ENCODE results near the gene RERE. TPM values are rescaled to one million over a fixed set of nuclear protein-coding genes. Genes with fewer than 3 reads are reported as not detected.

RERE gene
- polyA plus RNA-seq, 4 donors = 142 to 184 (median 145) TPM

- no peak for DNase-seq (ENCODE audit: low read depth in 4 of 4, low spot score in 3 of 4)
These were observed 142.5 kb downstream of the RERE start for GRCh38 chr1:8674912-8675311.

- no peak for DNase-seq (ENCODE audit: low read depth in 4 of 4, low spot score in 3 of 4)
These were observed 143.0 kb downstream of the RERE start for GRCh38 chr1:8674481-8674880.

- DNase-seq (ENCODE audit: low read depth in 4 of 4, low spot score in 3 of 4) = peak in 1 of 4 donors; percentile 51
These were observed 146.0 kb downstream of the RERE start for GRCh38 chr1:8671306-8671917.

GRCh38 chr1:8670371-8670818 is 147.0 kb downstream of the RERE start:
- DNase-seq (ENCODE audit: low read depth in 4 of 4, low spot score in 3 of 4) = no peak

GRCh38 chr1:8669606-8670335 is 147.7 kb downstream of the RERE start:
- DNase-seq (ENCODE audit: low read depth in 4 of 4, low spot score in 3 of 4) = no peak

DNA sequence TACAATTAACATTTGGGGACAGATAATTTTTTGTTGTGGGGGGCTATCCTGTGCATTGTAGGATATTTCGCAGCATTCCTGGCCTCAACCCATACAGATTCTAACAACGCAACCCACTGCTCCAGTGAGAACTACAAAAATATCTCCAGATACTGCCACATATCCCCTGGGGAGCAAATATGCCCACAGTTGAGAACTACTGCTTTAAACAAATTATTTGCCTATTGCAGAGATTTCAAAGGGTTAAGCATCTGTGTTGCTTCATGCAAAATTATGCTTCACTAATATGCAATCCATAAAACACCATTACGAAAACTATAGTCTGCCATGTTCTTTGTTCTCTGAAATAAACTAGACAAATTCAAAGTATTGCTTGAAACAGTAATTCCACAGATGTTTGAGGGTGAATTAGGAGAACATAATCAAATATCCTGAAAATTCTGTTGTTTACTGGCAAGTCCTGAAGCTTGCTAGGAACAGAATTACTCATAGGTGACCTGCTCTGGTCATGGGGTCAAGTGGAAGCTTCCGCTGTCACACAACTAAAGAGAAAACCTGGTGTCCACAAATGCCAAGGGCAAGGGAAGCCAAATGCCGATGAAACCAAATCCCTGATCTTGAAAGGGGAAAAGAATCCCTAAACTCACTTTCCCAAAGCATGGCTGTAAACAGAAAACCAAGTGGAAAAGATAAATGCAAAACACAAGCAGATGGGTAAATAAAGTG is 149.4 kb downstream of the RERE start:
- DNase-seq (ENCODE audit: low read depth in 4 of 4, low spot score in 3 of 4) = no peak

GRCh38 chr1:8666389-8667167 is 150.9 kb downstream of the RERE start:
- DNase-seq (ENCODE audit: low read depth in 4 of 4, low spot score in 3 of 4) = no peak

DNA sequence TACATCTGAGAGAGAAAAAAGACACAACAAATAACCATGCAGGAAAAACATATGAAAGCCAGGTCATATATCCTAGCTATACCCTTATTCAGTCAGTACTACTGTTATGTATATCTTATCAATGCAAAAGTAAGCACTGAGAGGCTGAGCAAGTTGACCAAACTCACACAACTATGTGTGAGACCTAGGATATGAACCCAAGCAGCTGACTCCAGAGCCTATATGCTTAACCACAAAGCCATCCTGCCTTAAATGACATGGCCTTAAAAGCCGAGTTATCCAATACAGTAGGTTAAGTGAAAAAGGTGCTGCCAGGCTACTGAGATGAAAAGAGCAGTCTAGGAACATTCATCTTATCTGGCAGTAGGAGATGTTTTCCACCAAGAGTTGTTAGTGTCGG is 151.6 kb downstream of the RERE start:
- DNase-seq (ENCODE audit: low read depth in 4 of 4, low spot score in 3 of 4) = no peak

DNA sequence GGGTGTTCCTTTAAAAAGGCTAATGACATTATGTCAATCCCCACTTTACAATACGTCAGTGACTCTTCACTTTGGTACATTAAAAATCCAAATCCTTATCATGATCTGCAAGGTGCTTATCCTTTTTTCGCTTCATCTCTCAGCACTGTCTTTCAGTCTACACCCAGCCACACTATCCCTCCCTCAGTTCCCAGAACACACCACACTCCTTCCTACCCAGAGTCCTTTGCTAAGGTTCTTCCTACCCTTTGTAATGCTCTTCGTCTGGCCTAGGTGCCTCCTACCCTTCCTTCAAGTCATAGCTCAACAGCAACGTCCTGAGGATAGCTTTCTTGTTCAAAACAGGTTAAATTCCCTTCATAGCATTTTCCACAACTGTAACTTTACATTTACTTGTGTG is 152.6 kb downstream of the RERE start:
- no peak for DNase-seq (ENCODE audit: low read depth in 4 of 4, low spot score in 3 of 4)

GRCh38 chr1:8663915-8664329 is 153.5 kb downstream of the RERE start:
- DNase-seq (ENCODE audit: low read depth in 4 of 4, low spot score in 3 of 4) = no peak

GRCh38 chr1:8663090-8663802 is 154.2 kb downstream of the RERE start:
- DNase-seq (ENCODE audit: low read depth in 4 of 4, low spot score in 3 of 4) = no peak

- no peak for DNase-seq (ENCODE audit: low read depth in 4 of 4, low spot score in 3 of 4)
These were observed 154.9 kb downstream of the RERE start for GRCh38 chr1:8662380-8663072.

DNA sequence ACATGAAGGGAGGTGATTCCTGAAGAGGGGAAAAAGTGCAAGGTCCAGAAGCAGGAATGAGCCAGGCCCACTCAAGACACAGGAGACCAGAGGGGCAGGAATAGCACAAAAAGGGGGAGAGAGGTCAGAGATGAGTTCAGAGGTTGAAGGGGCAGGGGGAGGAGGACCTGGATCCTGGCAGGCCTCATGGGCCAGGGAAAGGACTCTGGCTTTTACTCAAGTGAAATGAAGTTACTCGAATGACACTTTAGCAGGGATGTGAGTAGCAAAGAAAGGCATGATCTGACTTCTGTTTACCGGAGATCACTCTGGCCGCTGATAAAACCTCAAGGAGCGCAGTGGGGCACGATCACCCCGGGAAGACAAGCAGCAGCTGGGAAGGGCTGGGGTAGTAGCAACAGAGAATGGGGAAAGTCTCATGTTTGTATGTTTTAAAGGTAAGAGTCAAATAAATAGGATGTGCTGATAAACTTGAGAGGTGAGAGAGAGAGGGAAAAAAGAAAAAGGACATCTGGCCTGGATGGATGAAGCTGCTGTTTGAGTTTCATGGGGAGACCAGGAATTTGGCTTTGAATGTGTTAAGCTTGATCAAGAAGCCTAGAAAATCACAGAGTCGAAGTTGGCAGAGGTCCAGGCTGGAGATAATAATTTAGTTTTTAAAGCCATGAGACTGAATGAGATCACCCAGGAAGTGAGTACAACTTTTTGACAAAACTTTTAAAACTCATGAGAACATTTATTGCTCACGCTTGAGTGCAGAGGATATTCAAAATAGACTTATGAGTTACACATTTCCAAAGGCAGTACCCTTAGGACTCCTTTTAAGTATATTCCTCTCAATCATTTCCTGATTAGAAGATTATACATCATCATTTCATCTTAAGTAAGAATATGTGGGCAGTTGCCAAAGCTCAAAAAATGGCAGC is 156.0 kb downstream of the RERE start:
- DNase-seq (ENCODE audit: low read depth in 4 of 4, low spot score in 3 of 4) = peak in 1 of 4 donors; percentile 33

DNA sequence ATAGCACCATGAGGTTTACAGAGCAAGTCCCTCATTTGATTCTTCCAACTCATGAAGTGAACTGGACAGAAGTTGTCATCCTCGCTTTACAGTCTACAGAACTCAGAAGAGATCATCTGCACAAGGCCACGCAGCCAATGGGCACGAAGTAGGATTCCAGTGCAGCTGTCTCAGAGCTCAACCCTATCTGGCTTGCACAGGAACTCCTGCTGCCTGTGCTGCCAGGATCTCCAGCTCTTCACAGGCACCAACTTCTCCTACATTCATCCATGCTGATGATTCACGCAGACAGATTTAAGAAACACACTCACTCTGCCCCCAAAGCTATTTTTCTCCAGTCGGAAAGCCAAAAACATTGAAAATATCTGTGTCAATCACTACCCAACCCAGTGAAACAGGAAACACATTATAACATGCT is 157.0 kb downstream of the RERE start:
- DNase-seq (ENCODE audit: low read depth in 4 of 4, low spot score in 3 of 4) = no peak

DNA sequence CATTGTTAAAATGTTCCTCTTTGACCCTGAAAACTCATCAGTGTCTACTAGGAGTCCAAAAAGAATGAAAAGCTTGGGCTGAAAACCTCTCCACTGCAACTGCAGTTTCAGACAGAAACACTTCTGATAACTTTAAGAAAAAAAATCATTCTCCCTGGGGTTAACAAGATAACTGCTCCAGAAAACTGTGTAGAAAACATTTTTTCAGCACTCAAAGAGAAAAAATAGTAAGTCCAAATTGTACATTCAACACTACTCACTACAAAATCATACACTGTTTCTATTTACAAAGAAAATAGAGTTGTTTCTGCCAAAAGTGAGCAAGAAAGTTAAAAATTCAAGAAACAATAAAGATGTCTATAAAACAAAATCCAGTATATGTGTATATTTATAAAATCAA is 157.8 kb downstream of the RERE start:
- no peak for DNase-seq (ENCODE audit: low read depth in 4 of 4, low spot score in 3 of 4)

- DNase-seq (ENCODE audit: low read depth in 4 of 4, low spot score in 3 of 4) = no peak
These were observed 163.6 kb downstream of the RERE start for GRCh38 chr1:8653878-8654277.

GRCh38 chr1:8652467-8653046 is 164.9 kb downstream of the RERE start:
- no peak for DNase-seq (ENCODE audit: low read depth in 4 of 4, low spot score in 3 of 4)

DNA sequence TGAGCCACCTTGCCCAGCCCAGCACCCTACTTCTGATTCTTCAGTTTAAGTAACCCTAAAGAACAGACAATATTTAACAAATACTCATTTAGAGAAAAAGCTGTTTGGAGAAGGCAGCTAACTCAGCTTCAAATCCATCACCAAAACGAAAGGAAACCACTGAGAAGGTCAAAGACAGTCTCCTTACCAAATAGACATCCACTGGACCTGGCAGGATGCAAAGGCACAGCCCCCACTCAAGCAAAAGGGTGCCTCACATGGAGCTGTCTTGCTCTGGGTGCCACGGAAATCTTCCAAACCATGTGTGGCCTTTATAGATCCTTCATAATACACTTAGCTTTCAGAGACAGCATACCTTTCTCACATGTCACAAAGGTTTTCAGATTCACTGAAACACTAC is 165.5 kb downstream of the RERE start:
- no peak for DNase-seq (ENCODE audit: low read depth in 4 of 4, low spot score in 3 of 4)
